Osteocyte (in vitro differentiated cells): Measurements from ENCODE around the gene NELL2. TPM values are rescaled to one million over a fixed set of nuclear protein-coding genes. Genes with fewer than 3 reads are reported as not detected.

ENCODE experiments used
- DNase-seq: peaks from one replicate; pipeline ENCODE4 v3.0.0; 2021; ENCODE audit warnings: mixed read lengths; ENCODE audit not compliant: unreplicated experiment; ENCODE audit errors: extremely low spot score
- H3K27ac Mint-ChIP-seq: one replicate; pipeline ENCODE4 v1.8.0; 2021; ENCODE audit warnings: mild to moderate bottlenecking, mixed read lengths; ENCODE audit not compliant: unreplicated experiment
- H3K27me3 Mint-ChIP-seq: one replicate; pipeline ENCODE4 v1.8.0; 2021; ENCODE audit warnings: mixed read lengths; ENCODE audit not compliant: unreplicated experiment
- H3K36me3 Mint-ChIP-seq: one replicate; pipeline ENCODE4 v1.8.0; 2021; ENCODE audit warnings: mixed read lengths; ENCODE audit not compliant: unreplicated experiment
- H3K4me1 Mint-ChIP-seq: one replicate; pipeline ENCODE4 v1.8.0; 2021; ENCODE audit warnings: mixed read lengths; ENCODE audit not compliant: unreplicated experiment
- H3K4me3 Mint-ChIP-seq: one replicate; pipeline ENCODE4 v1.8.0; 2021; ENCODE audit warnings: mild to moderate bottlenecking, moderate library complexity, mixed read lengths; ENCODE audit not compliant: unreplicated experiment
- H3K9me3 Mint-ChIP-seq: one replicate; pipeline ENCODE4 v1.8.0; 2021; ENCODE audit warnings: mixed read lengths; ENCODE audit not compliant: unreplicated experiment
- total RNA-seq: library from RNA; stranded (reverse); gene quantifications from 2 replicates; pipeline ENCODE4 v1.2.1, GENCODE V29; 2021
- TF ChIP-seq, protein P1 (sequence below): fragments of 200-600 bp; sonication (generic); IDR thresholded peaks from 2 replicates; pipeline ENCODE4 v1.5.0; 2021; ENCODE audit warnings: antibody characterized with exemption, mild to moderate bottlenecking, moderate library complexity

The NELL2 gene
- total RNA-seq, 1 donor from 2014 or later: not detected

GRCh38 chr12:44459569-44459968, 416.5 kb downstream of the NELL2 start:
- H3K4me3 Mint-ChIP-seq: no peak overlapping the region
- no peak for DNase-seq
- H3K36me3 Mint-ChIP-seq: no peaks in the 10 kb centered on the region
- H3K4me1 Mint-ChIP-seq: no peaks in the 10 kb centered on the region
- H3K27me3 Mint-ChIP-seq: peaks cover 3% of the 10 kb centered on the region
- TF ChIP-seq, protein P1, sequence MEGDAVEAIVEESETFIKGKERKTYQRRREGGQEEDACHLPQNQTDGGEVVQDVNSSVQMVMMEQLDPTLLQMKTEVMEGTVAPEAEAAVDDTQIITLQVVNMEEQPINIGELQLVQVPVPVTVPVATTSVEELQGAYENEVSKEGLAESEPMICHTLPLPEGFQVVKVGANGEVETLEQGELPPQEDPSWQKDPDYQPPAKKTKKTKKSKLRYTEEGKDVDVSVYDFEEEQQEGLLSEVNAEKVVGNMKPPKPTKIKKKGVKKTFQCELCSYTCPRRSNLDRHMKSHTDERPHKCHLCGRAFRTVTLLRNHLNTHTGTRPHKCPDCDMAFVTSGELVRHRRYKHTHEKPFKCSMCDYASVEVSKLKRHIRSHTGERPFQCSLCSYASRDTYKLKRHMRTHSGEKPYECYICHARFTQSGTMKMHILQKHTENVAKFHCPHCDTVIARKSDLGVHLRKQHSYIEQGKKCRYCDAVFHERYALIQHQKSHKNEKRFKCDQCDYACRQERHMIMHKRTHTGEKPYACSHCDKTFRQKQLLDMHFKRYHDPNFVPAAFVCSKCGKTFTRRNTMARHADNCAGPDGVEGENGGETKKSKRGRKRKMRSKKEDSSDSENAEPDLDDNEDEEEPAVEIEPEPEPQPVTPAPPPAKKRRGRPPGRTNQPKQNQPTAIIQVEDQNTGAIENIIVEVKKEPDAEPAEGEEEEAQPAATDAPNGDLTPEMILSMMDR: no peak
- H3K9me3 Mint-ChIP-seq: no peaks in the 10 kb centered on the region
- H3K27ac Mint-ChIP-seq: no peak overlapping the region

Other genes with a start within 250 kb of the NELL2 start
- gene DBX2, start 174.8 kb upstream of the NELL2 start, total RNA-seq: not detected in 2 replicates